GM12875 (cell line): ENCODE data around the gene SLC7A1.

ENCODE experiments used
- H3K4me3 ChIP-seq: one replicate; pipeline ENCODE4 v1.5.1; 2011; ENCODE audit warnings: low read depth, low read length, control low read depth
- TF ChIP-seq, protein P1 (sequence below): IDR thresholded peaks from 2 replicates; pipeline ENCODE4 v1.5.1; 2011; ENCODE audit warnings: low read depth, mild to moderate bottlenecking, control low read depth, inconsistent platforms, low read length, moderate library complexity, borderline replicate concordance; ENCODE audit not compliant: insufficient read depth

Gene SLC7A1

GRCh38 chr13:29538652-29539040 is 56.8 kb downstream of the SLC7A1 start:
- TF ChIP-seq, protein P1, sequence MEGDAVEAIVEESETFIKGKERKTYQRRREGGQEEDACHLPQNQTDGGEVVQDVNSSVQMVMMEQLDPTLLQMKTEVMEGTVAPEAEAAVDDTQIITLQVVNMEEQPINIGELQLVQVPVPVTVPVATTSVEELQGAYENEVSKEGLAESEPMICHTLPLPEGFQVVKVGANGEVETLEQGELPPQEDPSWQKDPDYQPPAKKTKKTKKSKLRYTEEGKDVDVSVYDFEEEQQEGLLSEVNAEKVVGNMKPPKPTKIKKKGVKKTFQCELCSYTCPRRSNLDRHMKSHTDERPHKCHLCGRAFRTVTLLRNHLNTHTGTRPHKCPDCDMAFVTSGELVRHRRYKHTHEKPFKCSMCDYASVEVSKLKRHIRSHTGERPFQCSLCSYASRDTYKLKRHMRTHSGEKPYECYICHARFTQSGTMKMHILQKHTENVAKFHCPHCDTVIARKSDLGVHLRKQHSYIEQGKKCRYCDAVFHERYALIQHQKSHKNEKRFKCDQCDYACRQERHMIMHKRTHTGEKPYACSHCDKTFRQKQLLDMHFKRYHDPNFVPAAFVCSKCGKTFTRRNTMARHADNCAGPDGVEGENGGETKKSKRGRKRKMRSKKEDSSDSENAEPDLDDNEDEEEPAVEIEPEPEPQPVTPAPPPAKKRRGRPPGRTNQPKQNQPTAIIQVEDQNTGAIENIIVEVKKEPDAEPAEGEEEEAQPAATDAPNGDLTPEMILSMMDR: no peak
- no peak overlapping the region for H3K4me3 ChIP-seq

GRCh38 chr13:29537736-29538651 is 57.5 kb downstream of the SLC7A1 start:
- TF ChIP-seq, protein P1: no peak
- H3K4me3 ChIP-seq: no peak overlapping the region

DNA sequence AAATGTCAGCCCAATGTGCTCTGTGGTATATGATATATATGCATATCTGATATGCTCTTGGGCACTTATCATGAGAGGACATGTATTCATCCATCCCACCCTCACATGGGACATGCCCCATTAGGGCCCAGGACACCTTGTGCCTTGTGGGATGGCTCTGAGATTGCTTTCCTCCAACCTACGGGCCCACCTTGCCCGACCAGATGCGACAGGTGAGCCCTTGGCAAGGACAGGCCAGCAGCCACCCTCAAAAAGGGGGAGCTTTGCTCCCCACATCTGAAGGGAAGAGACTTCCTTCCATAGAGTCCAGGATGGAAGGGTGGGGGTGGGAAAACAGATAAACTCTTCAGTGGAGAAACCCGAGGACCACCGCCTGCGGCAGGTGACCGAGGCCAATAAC is 58.6 kb downstream of the SLC7A1 start:
- TF ChIP-seq, protein P1: no peak
- no peak overlapping the region for H3K4me3 ChIP-seq

DNA sequence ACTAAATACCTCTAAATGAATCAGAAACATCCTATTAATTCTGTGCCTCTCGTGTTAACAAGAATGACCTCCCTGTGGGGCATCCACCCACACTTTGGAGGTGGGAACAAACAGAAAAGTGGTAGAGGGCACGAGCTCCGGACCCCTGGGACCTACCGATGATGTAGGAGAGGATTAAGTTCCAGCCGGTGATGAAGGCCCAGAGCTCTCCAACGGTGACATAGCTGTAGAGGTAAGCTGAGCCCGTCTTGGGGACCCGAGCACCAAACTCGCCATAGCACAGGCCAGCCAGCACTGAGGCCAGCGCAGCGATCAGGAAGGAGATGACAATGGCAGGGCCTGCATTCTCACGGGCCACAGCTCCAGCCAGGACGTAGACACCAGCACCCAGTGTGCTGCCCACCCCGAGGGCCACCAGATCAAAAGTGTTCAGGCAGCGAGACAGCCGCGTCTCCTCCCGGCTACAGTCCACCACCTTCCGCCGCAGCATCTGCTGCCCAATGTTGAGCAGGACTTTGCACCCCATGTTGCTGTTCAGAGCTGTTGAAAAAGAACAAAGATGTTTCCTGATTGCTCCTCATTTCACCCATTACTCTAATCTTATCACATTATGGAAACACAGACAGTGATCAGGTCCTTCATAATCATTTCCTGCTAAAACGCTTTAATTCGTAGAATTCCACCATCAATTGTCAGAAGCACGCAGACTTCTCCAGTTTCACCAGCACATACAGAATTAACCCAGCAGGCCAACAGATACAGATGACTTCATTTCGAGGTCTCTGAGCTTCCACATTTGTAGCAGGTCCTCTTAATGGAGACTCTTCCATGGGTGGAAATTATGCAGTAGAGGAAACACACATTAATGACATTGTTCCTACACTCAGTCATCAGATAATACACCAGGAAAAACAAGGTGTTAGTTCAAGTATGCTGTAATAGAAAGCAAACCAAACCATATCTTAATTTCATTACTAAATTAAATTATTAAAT is 59.5 kb downstream of the SLC7A1 start:
- no peak overlapping the region for H3K4me3 ChIP-seq
- TF ChIP-seq, protein P1: no peak

DNA sequence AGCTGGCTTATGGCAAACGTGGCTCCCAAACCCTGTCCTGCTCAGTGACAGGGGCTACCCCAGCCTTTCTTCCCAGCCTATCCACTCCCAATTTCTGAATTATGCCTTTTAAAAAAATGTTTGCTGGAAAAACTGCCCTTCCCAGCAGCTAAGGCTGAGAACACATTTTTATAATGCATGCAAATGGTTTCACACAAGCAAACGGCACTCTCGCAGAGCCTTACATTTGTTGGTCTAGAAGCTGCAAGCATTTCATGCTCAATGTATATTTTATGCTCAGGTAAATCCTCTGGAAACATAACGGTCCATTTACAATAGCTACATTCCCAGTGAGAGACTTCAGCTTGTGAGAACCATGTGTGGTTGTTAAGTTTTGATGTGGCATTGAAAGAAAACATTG is 61.4 kb downstream of the SLC7A1 start:
- H3K4me3 ChIP-seq: no peak overlapping the region
- TF ChIP-seq, protein P1: no peak

- no peak overlapping the region for H3K4me3 ChIP-seq
- TF ChIP-seq, protein P1: no peak
Measured at GRCh38 chr13:29532821-29533220, 62.7 kb downstream of the SLC7A1 start.
